GM12878 (cell line): ENCODE results near the gene AMPD2. TPM values are rescaled to one million over a fixed set of nuclear protein-coding genes. Genes with fewer than 3 reads are reported as not detected.
A peak's percentile ranks its signal among the peaks of the same experiment; 100 is the strongest.

Experiments
- ATAC-seq: fragments of 200-7000 bp; cut with Tn5 transposase; 3 replicates; pipeline ENCODE4 v1.9.1; 2020; ENCODE audit warnings: mild to moderate bottlenecking, moderate library complexity
- BruUV-seq: library from RNA; stranded (reverse); fragments of 400-500 nt; replicated peaks from 2 replicates; lab custom pipeline; 2021; lab: Mats Ljungman, UMichigan
- CTCF ChIA-PET: fragments of 300-600 bp; sonication (Branson Sonifier 250); formaldehyde crosslinking; extraction: SDS; loops from one replicate; lab custom pipeline; 2021; ENCODE audit warnings: inconsistent platforms; lab: Yijun Ruan, JAX
- POLR2A ChIA-PET: fragments of 350-600 bp; formaldehyde crosslinking; extraction: SDS; loops from one replicate; lab custom pipeline; 2021; ENCODE audit warnings: inconsistent platforms; lab: Charles Lee
- RAD21 ChIA-PET: fragments of 300-600 bp; sonication (Branson Sonifier 250); formaldehyde crosslinking; loops from one replicate; lab custom pipeline; 2023; ENCODE audit warnings: antibody characterized with exemption; ENCODE audit not compliant: unreplicated experiment; lab: Charles Lee
- SMC1A ChIA-PET: fragments of 300-600 bp; sonication (Branson Sonifier 250); formaldehyde crosslinking; loops from one replicate; lab custom pipeline; 2023; ENCODE audit not compliant: unreplicated experiment, uncharacterized antibody; lab: Charles Lee
- DNase-seq: peaks from one replicate; pipeline ENCODE4 v3.0.0-alpha.2; 2011; ENCODE audit warnings: low read depth, low spot score
- FAIRE-seq: peaks from 3 replicates; lab custom pipeline; 2011; peaks lifted over from hg19 to GRCh38; lab: Jason Lieb, UNC
- H2AFZ ChIP-seq: 2 replicates; pipeline ENCODE4 v1.6.0; 2011; ENCODE audit warnings: low read depth, low read length, control low read depth; ENCODE audit not compliant: control insufficient read depth
- H3K27ac ChIP-seq: 2 replicates; pipeline ENCODE4 v1.5.1; 2011; ENCODE audit warnings: control low read depth; ENCODE audit not compliant: control insufficient read depth, insufficient read depth
- H3K27me3 ChIP-seq, 2 experiments: replicated peaks in 1 of 2; 2 replicates each; pipeline versions ENCODE4 v1.6.0 to v1.6.1; 2011; ENCODE audit warnings: low read length in 1 of 2; ENCODE audit not compliant: control insufficient read depth in 2 of 2, insufficient read depth in 2 of 2
- H3K36me3 ChIP-seq, 2 experiments: 2 replicates each; pipeline ENCODE4 v1.5.1; 2011; ENCODE audit warnings: low read length in 1 of 2; ENCODE audit not compliant: control insufficient read depth in 2 of 2, insufficient read depth in 2 of 2
- H3K4me1 ChIP-seq: 2 replicates; pipeline ENCODE4 v1.6.1; 2011; ENCODE audit warnings: mild to moderate bottlenecking, low read length, moderate library complexity, mixed read lengths; ENCODE audit not compliant: control insufficient read depth, insufficient read depth
- H3K4me2 ChIP-seq: 2 replicates; pipeline ENCODE4 v1.6.0; 2011; ENCODE audit warnings: control low read depth; ENCODE audit not compliant: control insufficient read depth, insufficient read depth
- H3K4me3 ChIP-seq: fragments of 200-600 bp; sonication (generic); 2 replicates; pipeline ENCODE4 v1.5.1; 2016
- H3K79me2 ChIP-seq: 2 replicates; pipeline ENCODE4 v1.6.0; 2011; ENCODE audit warnings: low read length; ENCODE audit not compliant: control insufficient read depth, insufficient read depth
- H3K9ac ChIP-seq: 2 replicates; pipeline ENCODE4 v1.8.0; 2011; ENCODE audit warnings: low read length, control low read depth, mixed read lengths; ENCODE audit not compliant: control insufficient read depth, insufficient read depth
- H3K9me3 ChIP-seq: replicated peaks from 3 replicates; pipeline ENCODE4 v1.5.1; 2011; ENCODE audit warnings: mild to moderate bottlenecking, low read length; ENCODE audit not compliant: control insufficient read depth, insufficient read depth
- H4K20me1 ChIP-seq: 2 replicates; pipeline ENCODE4 v1.6.0; 2011; ENCODE audit not compliant: control insufficient read depth, insufficient read depth
- BHLHE40 ChIP-seq, 2 experiments: fragments of 450-650 bp in 1 of 2; IDR thresholded peaks; 2 replicates each; pipeline ENCODE4 v1.6.1; 2011 to 2017; ENCODE audit warnings: low read depth in 2 of 2, borderline replicate concordance in 1 of 2, improper control_type of control experiment in 1 of 2, low read length in 1 of 2, mild to moderate bottlenecking in 1 of 2
- MEF2A ChIP-seq: IDR thresholded peaks from 2 replicates; pipeline ENCODE4 v1.6.1; 2011; ENCODE audit warnings: low read depth, mild to moderate bottlenecking, low read length, moderate library complexity; ENCODE audit not compliant: insufficient read depth
- RUNX3 ChIP-seq: IDR thresholded peaks from 2 replicates; pipeline ENCODE4 v1.6.1; 2012; ENCODE audit warnings: low read length, inconsistent platforms
- TARDBP ChIP-seq: IDR thresholded peaks from 2 replicates; pipeline ENCODE4 v1.6.1; 2016; ENCODE audit warnings: borderline replicate concordance
- WGBS: methylation state at CpG from one replicate; pipeline ENCODE4 v1.1.6; 2016; ENCODE audit warnings: low lambda C conversion rate; ENCODE audit not compliant: insufficient replicate concordance, insufficient coverage; ENCODE audit errors: missing lambda C conversion rate; 5-methylcytosine and 5-hydroxymethylcytosine counted together
- in situ Hi-C: fragments of 300-500 bp; cut with MboI; formaldehyde crosslinking; loops from 9 replicates; pipeline ENCODE4 v1.14.3; 2018; ENCODE audit warnings: mixed read lengths
- intact Hi-C: fragments of 100-400 bp; cut with micrococcal nuclease; formaldehyde crosslinking; loops from one replicate; pipeline ENCODE4 v1.14.2; 2022; ENCODE audit not compliant: unreplicated experiment
- polyA plus RNA-seq, 11 experiments: library from polyadenylated mRNA; depleted of rRNA in 4 of 11; unstranded in 6 of 11; stranded (reverse) in 5 of 11; fragments of >200 nt; fragmentation: Nextera tagmentation in 4 of 11; fragmentation: Illumina TruSeq in 1 of 11; extraction: Ambion mirVana in 4 of 11; extraction: Trizol in 1 of 11; gene quantifications; 1 replicate in 1 of 11; 2 replicates in 10 of 11; pipeline versions ENCODE4 v1.2.1 to v1.2.3, GENCODE V29; 2011 to 2016; ENCODE audit warnings: inconsistent platforms in 2 of 11, missing spikeins in 2 of 11, low read depth in 1 of 11
- total RNA-seq, 4 experiments: library from RNA; depleted of rRNA in 3 of 4; stranded (reverse); fragments of >200 nt in 3 of 4; fragmentation: Illumina TruSeq in 1 of 4; extraction: Trizol in 1 of 4; gene quantifications; 2 replicates each; pipeline versions ENCODE4 v1.2.1 to v1.2.3, GENCODE V29; 2013 to 2021

The AMPD2 gene
- total and polyA plus RNA-seq, 10 of the 15 experiments (the other 5 are each of a cell fraction or from before 2014, with no cell fraction given): 2.0 to 75.9 (median 31.3) TPM

DNA sequence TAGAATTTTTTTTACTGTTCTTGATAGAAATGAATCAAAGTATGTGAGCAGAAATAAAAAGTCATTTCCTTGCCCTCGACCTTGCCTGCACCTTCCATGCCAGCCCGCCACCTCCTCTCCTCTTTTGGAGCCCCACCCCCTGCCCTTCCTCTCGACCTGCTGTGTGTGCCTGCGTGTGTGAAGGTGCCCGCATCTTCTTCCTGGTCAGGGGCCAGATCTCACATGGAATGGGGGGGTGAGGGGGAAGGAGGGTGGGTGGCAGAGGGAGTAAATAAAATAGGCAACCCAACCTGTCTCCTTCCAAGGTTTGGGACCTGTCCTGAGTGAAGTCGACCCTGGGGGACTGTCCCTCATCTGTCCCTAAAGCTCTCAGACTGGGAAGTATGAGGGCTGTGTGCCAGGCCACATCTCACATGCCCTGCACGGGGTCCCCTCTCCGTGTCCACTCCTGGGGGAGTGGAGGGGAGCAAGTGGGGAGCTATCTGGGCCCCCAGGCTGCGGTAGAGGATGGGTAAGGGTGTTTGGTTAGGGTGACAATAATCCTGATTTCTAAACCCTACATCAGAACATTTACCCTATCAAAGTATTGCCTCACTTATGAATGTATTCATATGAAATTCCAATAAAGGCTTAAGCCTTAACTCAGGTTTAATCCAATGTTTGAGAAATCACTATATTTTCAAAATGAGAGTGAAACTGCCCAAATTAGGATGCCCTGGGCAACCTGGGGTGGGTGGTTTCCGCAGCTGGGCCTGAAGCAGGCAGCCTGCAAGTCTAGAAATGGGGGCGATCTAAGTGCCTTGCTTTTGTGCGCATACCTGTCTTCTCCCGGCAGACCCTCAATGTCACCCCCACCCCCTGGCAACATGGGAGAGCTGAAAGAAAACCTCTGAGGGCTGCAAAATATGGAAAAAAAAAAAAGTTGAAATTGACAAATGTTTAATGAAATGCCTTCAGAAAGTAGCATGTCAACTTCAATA, 15.4 kb downstream of the AMPD2 start:
- 0 out of 2 replicates have a peak, but pooled peaks have one; percentile 17 for TF ChIP-seq RUNX3
- TF ChIP-seq MEF2A: 0 out of 2 replicates have a peak, but pooled peaks have one; percentile 32
- 0 out of 4 replicates have a peak, but pooled peaks of 1 of the 2 experiments have one; percentile 16 for TF ChIP-seq BHLHE40 (IDR thresholded peaks at IDR 0.05; ENCODE audit: borderline replicate concordance in 1 of 2, low read depth in 2 of 2, low read length in 1 of 2)
- TF ChIP-seq TARDBP: no peak
- Histone ChIP-seq H3K36me3 (peaks cover 8 to 12% of the 10 kb centered on the region in 2 experiments; a peak in 3 of 4 replicates), H4K20me1 (no peaks in the 10 kb centered on the region), H3K4me3 (no peak overlapping the region), H3K9ac (peak overlapping the region; percentile 37; the same call in 1 of the 2 replicates), H3K79me2 (no peaks in the 10 kb centered on the region), H3K27ac (peak overlapping the region; percentile 61), H3K4me1 (peaks cover 14% of the 10 kb centered on the region), H3K9me3 (no peaks in the 10 kb centered on the region), H2AFZ (peak overlapping the region; percentile 58), H3K4me2 (peak overlapping the region; percentile 84), H3K27me3 (no peaks in the 10 kb centered on the region)
- FAIRE-seq: no peak
- ChIA-PET RAD21 (interaction anchor here (1.0 to 7.3 kb wide), 6 partner anchors 13 to 349 kb away, joined by 3 to 106 read pairs (median 4); partner anchors contain the start of genes AHCYL1 and GSTM4), POLR2A (interaction anchor here (1.6 to 1.9 kb wide), 2 partner anchors 11 to 89 kb away, joined by 6 to 8 read pairs; no protein-coding TSS in a partner anchor), SMC1A (interaction anchor here (0.5 to 9.1 kb wide), 6 partner anchors 17 to 351 kb away, joined by 3 to 117 read pairs (median 40); partner anchors contain the start of gene AHCYL1), CTCF (interaction anchor here (0.6 to 10.7 kb wide), 13 partner anchors 19 to 350 kb away, joined by 3 to 299 read pairs (median 5); partner anchors contain the start of genes AHCYL1, GNAI3 and GSTM4)
- ATAC-seq: peak; percentile 65
- 1% methylated on average over 11 of the region's 13 CpGs for WGBS
- intact Hi-C loops (no loop called here), in situ Hi-C loops (no loop called here)
- DNase-seq: no peak
- BruUV-seq: no TSS peak
